H9 (cell line): ENCODE measurements around the gene BTBD8. TPM values are rescaled to one million over a fixed set of nuclear protein-coding genes. Genes with fewer than 3 reads are reported as not detected.

ENCODE experiments used
- DNase-seq: peaks from one replicate; pipeline ENCODE4 v3.0.0-alpha.2; 2017
- H2AFZ ChIP-seq: one replicate; pipeline ENCODE4 v1.6.1; 2013; ENCODE audit warnings: mild to moderate bottlenecking, low read length, control low read depth, moderate library complexity
- H2AK5ac ChIP-seq: 2 replicates; pipeline ENCODE4 v1.6.1; 2013; ENCODE audit warnings: low read length, control low read depth, mixed read lengths; ENCODE audit not compliant: insufficient read length
- H2BK120ac ChIP-seq: one replicate; pipeline ENCODE4 v1.6.1; 2013; ENCODE audit warnings: low read depth, mild to moderate bottlenecking, low read length, control low read depth, inconsistent platforms; ENCODE audit not compliant: poor library complexity, severe bottlenecking
- H2BK12ac ChIP-seq: 2 replicates; pipeline ENCODE4 v1.6.1; 2013; ENCODE audit warnings: low read length, control low read depth, mixed read lengths, low read depth; ENCODE audit not compliant: insufficient read length
- H2BK15ac ChIP-seq: 2 replicates; pipeline ENCODE4 v1.6.1; 2013; ENCODE audit warnings: low read depth, low read length, control low read depth
- H2BK20ac ChIP-seq: one replicate; pipeline ENCODE4 v1.6.1; 2013; ENCODE audit warnings: low read depth, mild to moderate bottlenecking, low read length, control low read depth, inconsistent platforms; ENCODE audit not compliant: poor library complexity, severe bottlenecking
- H2BK5ac ChIP-seq: 2 replicates; pipeline ENCODE4 v1.6.1; 2013; ENCODE audit warnings: low read length, control low read depth, mixed read lengths; ENCODE audit not compliant: insufficient read length
- H3K14ac ChIP-seq: 2 replicates; pipeline ENCODE4 v1.6.1; 2013; ENCODE audit warnings: low read length, control low read depth; ENCODE audit not compliant: insufficient read depth
- H3K18ac ChIP-seq: 2 replicates; pipeline ENCODE4 v1.6.1; 2013; ENCODE audit warnings: low read depth, mild to moderate bottlenecking, mixed read lengths, low read length, control low read depth; ENCODE audit not compliant: insufficient read length
- H3K23ac ChIP-seq: 2 replicates; pipeline ENCODE4 v1.6.1; 2013; ENCODE audit warnings: low read length, control low read depth, mixed read lengths, low read depth; ENCODE audit not compliant: insufficient read length
- H3K23me2 ChIP-seq: 2 replicates; pipeline ENCODE4 v1.6.1; 2013; ENCODE audit warnings: low read depth, mild to moderate bottlenecking, mixed read lengths, low read length, control low read depth; ENCODE audit not compliant: insufficient read length, poor library complexity, severe bottlenecking
- H3K27ac ChIP-seq: 2 replicates; pipeline ENCODE4 v1.5.1; 2013; ENCODE audit warnings: low read length, control low read depth, mixed read lengths, low read depth; ENCODE audit not compliant: insufficient read length
- H3K27me3 ChIP-seq: 2 replicates; pipeline ENCODE4 v1.6.1; 2013; ENCODE audit warnings: low read length, control low read depth, inconsistent platforms; ENCODE audit not compliant: insufficient read depth
- H3K4ac ChIP-seq: 2 replicates; pipeline ENCODE4 v1.6.1; 2013; ENCODE audit warnings: low read depth, mild to moderate bottlenecking, control low read depth, inconsistent platforms, low read length, moderate library complexity
- H3K4me1 ChIP-seq: 2 replicates; pipeline ENCODE4 v1.6.1; 2013; ENCODE audit warnings: low read length, control low read depth, inconsistent platforms; ENCODE audit not compliant: insufficient read depth
- H3K4me2 ChIP-seq: 2 replicates; pipeline ENCODE4 v1.6.1; 2013; ENCODE audit warnings: low read length, control low read depth, mixed read lengths; ENCODE audit not compliant: insufficient read length, insufficient read depth
- H3K56ac ChIP-seq: 2 replicates; pipeline ENCODE4 v1.6.1; 2013; ENCODE audit warnings: low read depth, mild to moderate bottlenecking, mixed read lengths, low read length, control low read depth; ENCODE audit not compliant: insufficient read length
- H3K79me1 ChIP-seq: 2 replicates; pipeline ENCODE4 v1.6.1; 2013; ENCODE audit warnings: low read depth, mild to moderate bottlenecking, moderate library complexity, low read length, control low read depth, inconsistent platforms; ENCODE audit not compliant: insufficient read depth, poor library complexity, severe bottlenecking
- H3K79me2 ChIP-seq: 2 replicates; pipeline ENCODE4 v1.6.1; 2013; ENCODE audit warnings: low read length, control low read depth, inconsistent platforms; ENCODE audit not compliant: insufficient read depth
- H3K9ac ChIP-seq: 2 replicates; pipeline ENCODE4 v1.6.1; 2013; ENCODE audit warnings: low read length, control low read depth, mixed read lengths; ENCODE audit not compliant: insufficient read length; ENCODE audit errors: extremely low read depth
- H3K9me3 ChIP-seq: one replicate; pipeline ENCODE4 v1.6.1; 2013; ENCODE audit warnings: low read depth, low read length, inconsistent platforms; ENCODE audit not compliant: control insufficient read depth
- H3T11ph ChIP-seq: one replicate; pipeline ENCODE4 v1.6.1; 2013; ENCODE audit warnings: mild to moderate bottlenecking, low read length, control low read depth, inconsistent platforms
- H4K20me1 ChIP-seq: one replicate; pipeline ENCODE4 v1.6.1; 2013; ENCODE audit not compliant: control insufficient read depth, insufficient read length, insufficient read depth
- H4K5ac ChIP-seq: 2 replicates; pipeline ENCODE4 v1.6.1; 2013; ENCODE audit warnings: low read depth, mild to moderate bottlenecking, mixed read lengths, low read length, control low read depth; ENCODE audit not compliant: insufficient read length
- H4K8ac ChIP-seq: replicated peaks from 2 replicates; pipeline ENCODE4 v1.6.1; 2013; ENCODE audit warnings: low read length, control low read depth, mixed read lengths, low read depth; ENCODE audit not compliant: insufficient read length
- H4K91ac ChIP-seq: 2 replicates; pipeline ENCODE4 v1.6.1; 2013; ENCODE audit warnings: low read depth, mild to moderate bottlenecking, moderate library complexity, mixed read lengths, low read length, control low read depth; ENCODE audit not compliant: insufficient read length
- H3K27ac Mint-ChIP-seq, 3 experiments: 2 replicates in 2 of 3; 3 replicates in 1 of 3; pipeline ENCODE4 v1.8.0; 2020 to 2021; ENCODE audit warnings: mixed read lengths in 3 of 3, mild to moderate bottlenecking in 1 of 3, moderate library complexity in 1 of 3
- H3K27me3 Mint-ChIP-seq: 2 replicates; pipeline ENCODE4 v1.8.0; 2021; ENCODE audit warnings: low read depth, mild to moderate bottlenecking, moderate library complexity, mixed read lengths
- H3K36me3 Mint-ChIP-seq, 3 experiments: 2 replicates in 2 of 3; 3 replicates in 1 of 3; pipeline ENCODE4 v1.8.0; 2020 to 2021; ENCODE audit warnings: low read depth in 3 of 3, mixed read lengths in 3 of 3; ENCODE audit not compliant: insufficient read depth in 1 of 3
- H3K4me1 Mint-ChIP-seq, 2 experiments: 2 replicates each; pipeline ENCODE4 v1.8.0; 2020; ENCODE audit warnings: mixed read lengths in 2 of 2
- H3K4me3 Mint-ChIP-seq, 2 experiments: 2 replicates in 1 of 2; 3 replicates in 1 of 2; pipeline ENCODE4 v1.8.0; 2020 to 2021; ENCODE audit warnings: mild to moderate bottlenecking in 2 of 2, mixed read lengths in 2 of 2, moderate library complexity in 1 of 2
- H3K9me3 Mint-ChIP-seq, 2 experiments: 2 replicates in 1 of 2; 3 replicates in 1 of 2; pipeline ENCODE4 v1.8.0; 2020; ENCODE audit warnings: mild to moderate bottlenecking in 2 of 2, mixed read lengths in 2 of 2, moderate library complexity in 1 of 2
- WGBS: extraction: QIAGEN DNeasy Blood & Tissue Kit; methylation state at CpG from one replicate; pipeline ENCODE4 v1.1.7; 2013; ENCODE audit warnings: missing lambda C conversion rate, low lambda C conversion rate, mixed read lengths; ENCODE audit not compliant: insufficient read length; ENCODE audit errors: extremely low coverage; 5-methylcytosine and 5-hydroxymethylcytosine counted together
- total RNA-seq: library from RNA; stranded (reverse); gene quantifications from 2 replicates; pipeline ENCODE4 v1.2.1, GENCODE V29; 2021
- TF ChIP-seq, protein P1 (sequence below): fragments of 200-600 bp; sonication (generic); conservative IDR thresholded peaks from 3 replicates; pipeline ENCODE4 v1.8.0; 2021; ENCODE audit warnings: antibody characterized with exemption, mild to moderate bottlenecking

The BTBD8 gene
- total RNA-seq, 1 experiment from 2014 or later, result 1.4 TPM

DNA sequence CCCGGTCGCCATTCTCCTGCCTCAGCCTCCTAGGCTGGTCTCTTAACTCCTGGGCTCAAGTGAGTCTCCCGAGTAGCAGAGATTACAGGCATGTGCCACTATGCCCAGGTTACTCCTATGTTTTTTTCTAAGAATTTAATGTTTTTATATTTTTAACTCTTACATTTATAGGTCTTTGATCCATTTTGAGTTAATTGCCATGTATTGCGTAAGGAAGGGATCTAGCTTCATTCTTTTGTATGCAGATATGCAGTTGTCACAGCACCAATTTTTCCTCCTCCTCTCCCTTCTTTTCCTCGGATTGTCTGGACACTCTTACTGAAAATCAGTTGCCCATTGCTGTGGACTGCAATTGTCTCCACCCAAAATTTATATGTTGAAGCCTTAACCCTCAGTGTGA is 11.5 kb downstream of the BTBD8 start:
- no peak for DNase-seq
- no peaks in the 10 kb centered on the region for H4K20me1 ChIP-seq
- TF ChIP-seq, protein P1, sequence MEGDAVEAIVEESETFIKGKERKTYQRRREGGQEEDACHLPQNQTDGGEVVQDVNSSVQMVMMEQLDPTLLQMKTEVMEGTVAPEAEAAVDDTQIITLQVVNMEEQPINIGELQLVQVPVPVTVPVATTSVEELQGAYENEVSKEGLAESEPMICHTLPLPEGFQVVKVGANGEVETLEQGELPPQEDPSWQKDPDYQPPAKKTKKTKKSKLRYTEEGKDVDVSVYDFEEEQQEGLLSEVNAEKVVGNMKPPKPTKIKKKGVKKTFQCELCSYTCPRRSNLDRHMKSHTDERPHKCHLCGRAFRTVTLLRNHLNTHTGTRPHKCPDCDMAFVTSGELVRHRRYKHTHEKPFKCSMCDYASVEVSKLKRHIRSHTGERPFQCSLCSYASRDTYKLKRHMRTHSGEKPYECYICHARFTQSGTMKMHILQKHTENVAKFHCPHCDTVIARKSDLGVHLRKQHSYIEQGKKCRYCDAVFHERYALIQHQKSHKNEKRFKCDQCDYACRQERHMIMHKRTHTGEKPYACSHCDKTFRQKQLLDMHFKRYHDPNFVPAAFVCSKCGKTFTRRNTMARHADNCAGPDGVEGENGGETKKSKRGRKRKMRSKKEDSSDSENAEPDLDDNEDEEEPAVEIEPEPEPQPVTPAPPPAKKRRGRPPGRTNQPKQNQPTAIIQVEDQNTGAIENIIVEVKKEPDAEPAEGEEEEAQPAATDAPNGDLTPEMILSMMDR, result no peak
- H2BK15ac ChIP-seq, result no peak overlapping the region
- H3K27me3 ChIP-seq, result no peaks in the 10 kb centered on the region
- no peaks in the 10 kb centered on the region for H3K4me1 ChIP-seq
- H3T11ph ChIP-seq, result no peak overlapping the region
- H3K27ac Mint-ChIP-seq, result no peak overlapping the region
- H2BK20ac ChIP-seq, result no peak overlapping the region
- no peak overlapping the region for H4K8ac ChIP-seq
- H2BK5ac ChIP-seq, result no peak overlapping the region
- no peak overlapping the region for H2BK120ac ChIP-seq
- H3K4me2 ChIP-seq, result no peak overlapping the region
- H3K9me3 Mint-ChIP-seq, result peaks cover 2 to 3% of the 10 kb centered on the region in 2 experiments
- no peaks in the 10 kb centered on the region for H3K79me1 ChIP-seq
- no CpG with 5 or more reads among the region's 5 CpGs for WGBS
- no peak overlapping the region for H2BK12ac ChIP-seq
- peaks cover 2% of the 10 kb centered on the region for H3K9me3 ChIP-seq
- no peaks in the 10 kb centered on the region for H3K79me2 ChIP-seq
- no peak overlapping the region for H3K14ac ChIP-seq
- no peak overlapping the region for H3K27ac ChIP-seq
- no peak overlapping the region for H3K9ac ChIP-seq
- no peak overlapping the region for H3K56ac ChIP-seq
- no peak overlapping the region for H4K91ac ChIP-seq
- H3K4me3 Mint-ChIP-seq, result no peak overlapping the region
- no peak overlapping the region for H4K5ac ChIP-seq
- peaks cover 1 to 12% (median 3%) of the 10 kb centered on the region in 3 experiments; a peak in 6 of 7 replicates for H3K36me3 Mint-ChIP-seq
- no peaks in the 10 kb centered on the region for H3K27me3 Mint-ChIP-seq
- no peak overlapping the region for H2AFZ ChIP-seq
- no peak overlapping the region for H2AK5ac ChIP-seq
- H3K23me2 ChIP-seq, result no peaks in the 10 kb centered on the region
- H3K23ac ChIP-seq, result no peak overlapping the region
- H3K18ac ChIP-seq, result no peak overlapping the region
- 0 out of 4 replicates have a peak, but pooled peaks cover 0 to 2% of the 10 kb centered on the region in 2 experiments for H3K4me1 Mint-ChIP-seq
- H3K4ac ChIP-seq, result no peak overlapping the region
